Nephron (organoid): ENCODE results near the gene P2RX3.

ENCODE experiments used
- H3K27ac Mint-ChIP-seq, 3 experiments: 2 replicates each; pipeline ENCODE4 v1.8.0; 2020; ENCODE audit warnings: mixed read lengths in 3 of 3, mild to moderate bottlenecking in 2 of 3, moderate library complexity in 1 of 3
- H3K27me3 Mint-ChIP-seq: 2 replicates; pipeline ENCODE4 v1.8.0; 2021; ENCODE audit warnings: low read depth, mild to moderate bottlenecking, moderate library complexity, mixed read lengths
- H3K36me3 Mint-ChIP-seq: 2 replicates; pipeline ENCODE4 v1.8.0; 2020; ENCODE audit warnings: low read depth, mixed read lengths
- H3K4me1 Mint-ChIP-seq: 2 replicates; pipeline ENCODE4 v1.8.0; 2020; ENCODE audit warnings: mixed read lengths
- H3K4me3 Mint-ChIP-seq, 3 experiments: 2 replicates each; pipeline ENCODE4 v1.8.0; 2020; ENCODE audit warnings: mild to moderate bottlenecking in 3 of 3, mixed read lengths in 3 of 3, moderate library complexity in 2 of 3
- H3K9me3 Mint-ChIP-seq: 2 replicates; pipeline ENCODE4 v1.8.0; 2020; ENCODE audit warnings: mixed read lengths
- TF ChIP-seq, protein P1 (sequence below), 3 experiments: fragments of 200-600 bp; sonication (generic); IDR thresholded peaks; one replicate each; pipeline ENCODE4 v1.5.0; 2021; ENCODE audit warnings: antibody characterized with exemption in 3 of 3; ENCODE audit not compliant: unreplicated experiment in 3 of 3

Gene P2RX3

DNA sequence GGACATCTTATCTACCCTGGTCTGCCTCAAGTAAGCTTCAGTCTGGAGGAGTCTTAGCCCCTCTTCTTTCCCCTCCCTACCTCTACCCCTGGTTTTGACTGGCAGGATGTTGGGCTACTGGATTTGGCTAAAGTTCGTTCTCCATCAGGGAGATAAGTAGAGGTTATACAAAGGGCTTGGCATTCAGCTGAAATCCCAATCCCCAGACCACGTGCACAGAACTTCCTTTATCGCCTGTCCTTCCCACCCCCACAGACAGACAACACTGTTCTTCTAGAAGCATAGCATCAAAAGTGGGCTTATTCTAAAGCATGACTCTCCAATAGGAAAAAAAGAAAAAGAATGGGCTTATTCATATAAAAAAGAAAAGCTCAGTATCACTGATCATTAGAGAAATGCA lies 35.0 kb downstream of the P2RX3 start:
- Mint-ChIP-seq H3K27ac (no peak overlapping the region), H3K4me1 (no peaks in the 10 kb centered on the region), H3K4me3 (no peak overlapping the region), H3K27me3 (peaks cover 19% of the 10 kb centered on the region), H3K36me3 (no peaks in the 10 kb centered on the region), H3K9me3 (no peaks in the 10 kb centered on the region)
- TF ChIP-seq, protein P1, sequence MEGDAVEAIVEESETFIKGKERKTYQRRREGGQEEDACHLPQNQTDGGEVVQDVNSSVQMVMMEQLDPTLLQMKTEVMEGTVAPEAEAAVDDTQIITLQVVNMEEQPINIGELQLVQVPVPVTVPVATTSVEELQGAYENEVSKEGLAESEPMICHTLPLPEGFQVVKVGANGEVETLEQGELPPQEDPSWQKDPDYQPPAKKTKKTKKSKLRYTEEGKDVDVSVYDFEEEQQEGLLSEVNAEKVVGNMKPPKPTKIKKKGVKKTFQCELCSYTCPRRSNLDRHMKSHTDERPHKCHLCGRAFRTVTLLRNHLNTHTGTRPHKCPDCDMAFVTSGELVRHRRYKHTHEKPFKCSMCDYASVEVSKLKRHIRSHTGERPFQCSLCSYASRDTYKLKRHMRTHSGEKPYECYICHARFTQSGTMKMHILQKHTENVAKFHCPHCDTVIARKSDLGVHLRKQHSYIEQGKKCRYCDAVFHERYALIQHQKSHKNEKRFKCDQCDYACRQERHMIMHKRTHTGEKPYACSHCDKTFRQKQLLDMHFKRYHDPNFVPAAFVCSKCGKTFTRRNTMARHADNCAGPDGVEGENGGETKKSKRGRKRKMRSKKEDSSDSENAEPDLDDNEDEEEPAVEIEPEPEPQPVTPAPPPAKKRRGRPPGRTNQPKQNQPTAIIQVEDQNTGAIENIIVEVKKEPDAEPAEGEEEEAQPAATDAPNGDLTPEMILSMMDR (IDR thresholded peaks at IDR 0.05; ENCODE audit: unreplicated experiment in 3 of 3), result no peak

DNA sequence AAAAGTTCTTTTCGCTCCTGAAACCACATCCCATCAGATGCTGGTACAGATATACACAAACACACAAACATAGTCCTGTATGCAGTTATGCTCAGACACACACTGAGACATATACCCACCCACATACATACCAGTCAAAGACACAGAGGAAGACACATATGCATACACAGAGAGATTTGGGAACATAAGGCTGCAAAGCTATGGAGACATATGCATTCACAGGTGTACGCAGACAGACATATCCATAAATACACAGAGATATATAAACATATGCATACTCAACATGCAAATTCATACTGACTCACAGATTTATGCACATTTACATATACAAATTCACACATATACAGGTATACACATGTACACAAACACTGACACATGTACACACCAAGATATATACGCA lies 36.8 kb downstream of the P2RX3 start:
- no peaks in the 10 kb centered on the region for H3K4me1 Mint-ChIP-seq
- TF ChIP-seq, protein P1 (IDR thresholded peaks at IDR 0.05; ENCODE audit: unreplicated experiment in 3 of 3), result no peak
- H3K27ac Mint-ChIP-seq, result no peak overlapping the region
- H3K9me3 Mint-ChIP-seq, result no peaks in the 10 kb centered on the region
- no peak overlapping the region for H3K4me3 Mint-ChIP-seq
- peaks cover 26% of the 10 kb centered on the region for H3K27me3 Mint-ChIP-seq
- H3K36me3 Mint-ChIP-seq, result no peaks in the 10 kb centered on the region

DNA sequence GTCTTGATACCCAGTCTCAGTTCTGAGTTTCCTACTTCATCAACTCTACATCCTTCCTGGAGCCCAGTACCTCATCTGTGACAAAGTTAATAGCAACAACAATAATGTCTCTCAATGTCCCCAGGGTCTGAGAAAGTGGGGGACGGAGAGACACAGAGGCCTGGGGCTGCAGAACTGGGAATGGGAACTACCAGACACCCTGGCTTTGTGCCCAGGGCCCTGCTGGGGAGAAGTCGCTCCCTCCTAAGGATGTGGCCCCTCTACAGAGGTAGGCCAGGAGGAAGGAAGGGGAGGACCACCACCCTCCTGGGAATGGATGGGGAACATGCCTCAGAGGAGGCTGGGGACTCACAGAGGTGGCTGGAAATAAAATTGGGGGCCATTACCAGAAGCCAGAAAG lies 37.3 kb downstream of the P2RX3 start:
- Mint-ChIP-seq H3K4me1 (no peaks in the 10 kb centered on the region), H3K27ac (no peak overlapping the region), H3K27me3 (peaks cover 29% of the 10 kb centered on the region), H3K4me3 (no peak overlapping the region), H3K36me3 (no peaks in the 10 kb centered on the region), H3K9me3 (no peaks in the 10 kb centered on the region)
- TF ChIP-seq, protein P1 (IDR thresholded peaks at IDR 0.05; ENCODE audit: unreplicated experiment in 3 of 3), result no peak

DNA sequence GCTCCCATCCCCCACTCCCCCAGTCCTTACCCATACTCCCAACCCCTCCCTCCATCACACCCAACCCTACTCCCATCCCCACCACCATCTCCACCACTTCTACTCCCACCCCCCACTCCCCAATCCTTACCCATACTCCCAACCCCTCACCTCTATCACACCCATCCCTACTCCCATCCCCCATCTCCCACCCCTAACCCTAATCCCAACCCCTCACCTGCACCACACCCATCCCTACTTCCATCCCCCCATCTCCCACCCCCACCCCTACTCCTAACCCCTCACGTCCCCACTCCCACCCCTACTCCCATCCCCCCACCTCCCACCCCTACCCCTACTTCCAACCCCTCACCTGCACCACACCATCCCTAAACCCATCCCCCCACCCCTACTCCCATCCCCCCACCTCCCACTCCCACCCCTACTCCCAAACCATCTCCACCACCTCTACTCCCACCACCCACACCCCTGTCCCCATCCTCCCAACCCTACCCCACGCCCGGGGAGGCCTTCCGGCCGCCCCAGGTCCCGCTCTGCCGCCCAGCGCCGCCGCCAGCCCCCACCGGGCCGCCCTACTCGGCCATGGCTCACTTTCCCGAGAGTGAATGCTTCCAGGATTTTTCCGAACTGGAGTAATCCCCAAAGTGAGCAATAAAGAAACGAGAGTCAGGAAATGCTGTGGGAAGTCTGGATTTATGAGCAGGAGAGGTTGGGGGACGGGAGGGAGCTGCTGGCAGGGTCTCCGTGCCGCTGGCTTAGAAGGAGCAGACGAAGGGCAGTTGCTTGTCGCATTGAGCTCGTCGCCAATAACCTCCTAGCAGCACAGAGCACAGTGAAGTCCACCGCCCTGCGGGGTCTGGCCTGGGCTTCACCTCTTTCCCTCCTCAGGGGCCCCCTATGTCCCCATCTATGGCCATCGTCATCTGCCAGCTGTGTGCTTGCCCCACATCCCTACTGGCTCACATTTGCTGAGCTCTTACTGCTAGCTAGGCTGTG lies 38.2 kb downstream of the P2RX3 start:
- no peak overlapping the region for H3K4me3 Mint-ChIP-seq
- no peak overlapping the region for H3K27ac Mint-ChIP-seq
- H3K36me3 Mint-ChIP-seq, result no peaks in the 10 kb centered on the region
- H3K4me1 Mint-ChIP-seq, result no peaks in the 10 kb centered on the region
- TF ChIP-seq, protein P1 (IDR thresholded peaks at IDR 0.05; ENCODE audit: unreplicated experiment in 3 of 3), result no peak
- H3K27me3 Mint-ChIP-seq, result peaks cover 33% of the 10 kb centered on the region
- H3K9me3 Mint-ChIP-seq, result no peaks in the 10 kb centered on the region

DNA sequence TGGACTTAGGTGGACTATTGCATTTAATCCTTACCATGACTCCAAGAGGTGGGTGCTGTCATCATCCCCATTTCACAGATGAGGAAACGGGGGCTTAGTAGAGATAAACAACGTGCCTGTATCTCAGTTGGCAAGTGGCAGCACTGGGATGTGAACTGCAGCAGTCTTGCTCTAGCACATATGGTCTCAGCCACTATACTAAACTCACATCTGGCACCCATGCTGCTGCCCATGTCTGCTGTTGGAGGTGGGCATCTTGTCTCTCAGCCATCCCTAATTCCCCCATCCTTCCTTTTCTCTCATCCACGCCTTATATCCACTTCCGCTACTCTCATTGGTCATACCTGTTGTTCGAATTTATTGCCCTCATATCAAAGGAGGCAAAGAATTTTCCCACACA lies 39.0 kb downstream of the P2RX3 start:
- H3K9me3 Mint-ChIP-seq, result no peaks in the 10 kb centered on the region
- no peaks in the 10 kb centered on the region for H3K36me3 Mint-ChIP-seq
- no peaks in the 10 kb centered on the region for H3K4me1 Mint-ChIP-seq

More for the DNA sequence above, 39.0 kb downstream of the P2RX3 start:
- TF ChIP-seq, protein P1 (IDR thresholded peaks at IDR 0.05; ENCODE audit: unreplicated experiment in 3 of 3), result no peak
- peaks cover 33% of the 10 kb centered on the region for H3K27me3 Mint-ChIP-seq
- H3K4me3 Mint-ChIP-seq, result no peak overlapping the region
- no peak overlapping the region for H3K27ac Mint-ChIP-seq
